GM19099 (cell line): ENCODE data around the gene KIF23.

Experiments used
- POLR2A ChIP-seq: IDR thresholded peaks from 3 replicates; pipeline ENCODE4 v1.6.1; 2011; ENCODE audit warnings: low read depth; ENCODE audit not compliant: insufficient read length; ENCODE audit errors: extremely low read depth

The KIF23 gene

GRCh38 chr15:69415381-69415780 is 1.2 kb downstream of the KIF23 start:
- TF ChIP-seq POLR2A: no peak

- no peak for TF ChIP-seq POLR2A
Observed at GRCh38 chr15:69417581-69417980, 3.4 kb downstream of the KIF23 start.

- TF ChIP-seq POLR2A: no peak
Observed at GRCh38 chr15:69421498-69421897, 7.3 kb downstream of the KIF23 start.

GRCh38 chr15:69422336-69422895 is 8.3 kb downstream of the KIF23 start:
- no peak for TF ChIP-seq POLR2A

GRCh38 chr15:69424001-69424400 is 9.9 kb downstream of the KIF23 start:
- TF ChIP-seq POLR2A: no peak

GRCh38 chr15:69424748-69425413 is 10.7 kb downstream of the KIF23 start:
- TF ChIP-seq POLR2A: no peak

- TF ChIP-seq POLR2A: no peak
Observed at GRCh38 chr15:69433831-69434230, 19.7 kb downstream of the KIF23 start.

GRCh38 chr15:69434238-69434637 is 20.1 kb downstream of the KIF23 start:
- no peak for TF ChIP-seq POLR2A

- no peak for TF ChIP-seq POLR2A
Observed at GRCh38 chr15:69434679-69435078, 20.5 kb downstream of the KIF23 start.

- TF ChIP-seq POLR2A: no peak
Observed at GRCh38 chr15:69435985-69436384, 21.8 kb downstream of the KIF23 start.

GRCh38 chr15:69436951-69437350 is 22.8 kb downstream of the KIF23 start:
- TF ChIP-seq POLR2A: no peak

GRCh38 chr15:69439623-69440022 is 25.5 kb downstream of the KIF23 start:
- TF ChIP-seq POLR2A: no peak

- no peak for TF ChIP-seq POLR2A
Observed at GRCh38 chr15:69443032-69443611, 29.0 kb downstream of the KIF23 start.

- TF ChIP-seq POLR2A: no peak
Observed at GRCh38 chr15:69444686-69445085, 30.5 kb downstream of the KIF23 start.

- no peak for TF ChIP-seq POLR2A
Observed at GRCh38 chr15:69446953-69447352, 32.8 kb downstream of the KIF23 start.

GRCh38 chr15:69450968-69451695 is 37.0 kb downstream of the KIF23 start:
- no peak for TF ChIP-seq POLR2A
